ENCODE data around the gene WDR93.

DNA sequence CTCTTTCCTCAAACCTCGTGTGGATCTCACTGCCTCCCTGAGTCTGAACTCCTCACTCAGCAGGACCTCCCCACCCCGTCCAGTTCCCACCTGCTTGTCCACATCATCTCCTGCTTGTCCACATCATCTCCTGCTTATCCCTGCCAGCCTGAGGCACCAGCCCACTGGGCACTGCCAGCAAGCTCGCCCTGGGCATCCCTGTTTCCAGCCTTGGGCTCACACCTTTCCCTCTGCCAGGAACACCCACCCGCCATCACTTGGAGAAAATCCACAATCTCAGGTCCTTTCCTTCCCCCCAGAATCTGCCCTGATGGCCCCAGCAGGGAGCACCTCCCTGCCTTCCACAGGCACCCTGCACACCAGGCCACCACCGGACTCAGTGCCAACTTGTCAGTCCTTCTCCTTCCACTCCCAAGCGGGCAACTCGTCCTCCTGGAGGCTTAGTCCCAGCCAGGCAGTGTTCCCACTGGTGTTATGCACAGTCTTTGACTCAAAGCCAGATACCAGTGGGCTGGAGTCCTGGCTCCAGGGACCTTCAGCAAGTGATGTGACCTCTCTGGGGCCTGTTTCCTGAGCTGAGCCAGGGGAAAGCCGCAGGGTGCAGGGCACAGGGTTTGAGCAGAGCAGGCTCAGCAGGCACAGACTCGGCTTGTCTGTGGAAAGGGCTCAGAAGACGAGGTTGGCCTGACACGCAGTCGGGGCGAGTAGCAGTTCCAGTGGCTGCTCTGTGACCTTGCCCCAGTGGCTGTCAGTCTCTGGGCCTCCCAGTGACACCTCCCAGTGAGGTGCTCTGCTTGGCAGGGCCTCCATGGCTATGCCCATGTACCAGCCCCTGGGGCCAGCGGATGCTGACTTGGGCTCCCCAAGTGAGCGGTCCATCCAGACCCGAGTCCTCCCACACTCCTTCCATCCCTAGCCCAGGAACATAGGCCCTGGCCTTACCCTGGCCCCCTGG is 76.0 kb downstream of the WDR93 start:
- TF ChIP-seq POLR2AphosphoS5 (IDR thresholded peaks at IDR 0.05; ENCODE audit: borderline replicate concordance, low read depth, low read length) (no peak), EZH2 (IDR thresholded peaks at IDR 0.05) (no peak)
